ENCODE results near the gene NYAP1.
"Not testable (repeated sequence)": the region's sequence is repeated elsewhere in the genome, so short reads cannot be mapped to it uniquely, and the experiment has no call there.

Gene NYAP1

GRCh38 chr7:100538654-100539435 is 55.1 kb downstream of the NYAP1 start, which contains the start of gene AGFG2:
Gene AGFG2, plus strand, starts transcription at chr7:100539203. Its CDS starts 144 bp downstream, at chr7:100539347.
- Histone ChIP-seq H3K4me3 (ENCODE audit: insufficient read depth, low read length, poor library complexity, severe bottlenecking) (peak within 1 kb of the TSS; percentile 75), H3F3A (ENCODE audit: insufficient read depth) (no peaks in the 10 kb centered on the region), H3K27me3 (ENCODE audit: low read length) (no peaks in the 10 kb centered on the region), H4K20me1 (ENCODE audit: low read depth, low read length) (no peaks in the 10 kb centered on the region), H3K9me2 (replicated peaks; ENCODE audit: insufficient read depth, low read length) (no peaks in the 10 kb centered on the region), H3K9ac (ENCODE audit: low read length) (peak within 1 kb of the TSS; percentile 75), H3K9me3 (ENCODE audit: insufficient read depth, low read length) (no peaks in the 10 kb centered on the region), H3K36me3 (ENCODE audit: low read length) (no peaks in the 10 kb centered on the region), H3K27ac (ENCODE audit: low read depth, low read length) (0 out of 2 replicates have a peak within 1 kb of the TSS, but pooled peaks have one; percentile 16), H3K4me2 (ENCODE audit: low read depth, low read length, poor library complexity, severe bottlenecking) (peak within 1 kb of the TSS; percentile 93), H3K79me2 (ENCODE audit: insufficient read depth, low read length) (no peaks in the 10 kb centered on the region), H2AFZ (ENCODE audit: low read depth, low read length, severe bottlenecking) (peak within 1 kb of the TSS; percentile 97)
- TF ChIP-seq EZH2phosphoT487 (conservative IDR thresholded peaks at IDR 0.05; ENCODE audit: low read length): no peak
- TF ChIP-seq CTCF (IDR thresholded peaks at IDR 0.05; ENCODE audit: insufficient read depth, low read length, poor library complexity, severe bottlenecking): no peak

- Histone ChIP-seq H3K4me3 (ENCODE audit: insufficient read depth, low read length, poor library complexity, severe bottlenecking) (peak overlapping the region; percentile 75), H3K9me3 (ENCODE audit: insufficient read depth, low read length) (no peaks in the 10 kb centered on the region), H3K27me3 (ENCODE audit: low read length) (no peaks in the 10 kb centered on the region), H2AFZ (ENCODE audit: low read depth, low read length, severe bottlenecking) (peak overlapping the region; percentile 80), H3K9me2 (replicated peaks; ENCODE audit: insufficient read depth, low read length) (no peaks in the 10 kb centered on the region), H4K20me1 (ENCODE audit: low read depth, low read length) (no peaks in the 10 kb centered on the region), H3F3A (ENCODE audit: insufficient read depth) (no peaks in the 10 kb centered on the region), H3K9ac (ENCODE audit: low read length) (peak overlapping the region; percentile 75), H3K79me2 (ENCODE audit: insufficient read depth, low read length) (no peaks in the 10 kb centered on the region), H3K36me3 (ENCODE audit: low read length) (no peaks in the 10 kb centered on the region), H3K4me2 (ENCODE audit: low read depth, low read length, poor library complexity, severe bottlenecking) (peak overlapping the region; percentile 65), H3K27ac (ENCODE audit: low read depth, low read length) (no peak overlapping the region)
- TF ChIP-seq EZH2phosphoT487 (conservative IDR thresholded peaks at IDR 0.05; ENCODE audit: low read length): no peak
- no peak for TF ChIP-seq CTCF (IDR thresholded peaks at IDR 0.05; ENCODE audit: insufficient read depth, low read length, poor library complexity, severe bottlenecking)
These were observed 55.8 kb downstream of the NYAP1 start for GRCh38 chr7:100539436-100540006.

- Histone ChIP-seq H3K9me3 (ENCODE audit: insufficient read depth, low read length) (no peaks in the 10 kb centered on the region), H3K27me3 (ENCODE audit: low read length) (no peaks in the 10 kb centered on the region), H3F3A (ENCODE audit: insufficient read depth) (no peaks in the 10 kb centered on the region), H3K36me3 (ENCODE audit: low read length) (no peaks in the 10 kb centered on the region), H3K27ac (ENCODE audit: low read depth, low read length) (no peak overlapping the region), H3K9ac (ENCODE audit: low read length) (peak overlapping the region; percentile 75), H3K4me2 (ENCODE audit: low read depth, low read length, poor library complexity, severe bottlenecking) (peak overlapping the region; percentile 65), H3K9me2 (replicated peaks; ENCODE audit: insufficient read depth, low read length) (no peaks in the 10 kb centered on the region), H3K79me2 (ENCODE audit: insufficient read depth, low read length) (no peaks in the 10 kb centered on the region), H3K4me3 (ENCODE audit: insufficient read depth, low read length, poor library complexity, severe bottlenecking) (peak overlapping the region; percentile 75), H2AFZ (ENCODE audit: low read depth, low read length, severe bottlenecking) (no peak overlapping the region), H4K20me1 (ENCODE audit: low read depth, low read length) (no peaks in the 10 kb centered on the region)
- TF ChIP-seq EZH2phosphoT487 (conservative IDR thresholded peaks at IDR 0.05; ENCODE audit: low read length) (no peak), CTCF (IDR thresholded peaks at IDR 0.05; ENCODE audit: insufficient read depth, low read length, poor library complexity, severe bottlenecking) (no peak)
These were observed 56.5 kb downstream of the NYAP1 start for GRCh38 chr7:100540073-100540723.

- H3K9me2 ChIP-seq (replicated peaks; ENCODE audit: insufficient read depth, low read length); H4K20me1 ChIP-seq (ENCODE audit: low read depth, low read length); H3K9ac ChIP-seq (ENCODE audit: low read length); H3K9me3 ChIP-seq (ENCODE audit: insufficient read depth, low read length); H3K4me2 ChIP-seq (ENCODE audit: low read depth, low read length, poor library complexity, severe bottlenecking); H3K27me3 ChIP-seq (ENCODE audit: low read length); H3K4me3 ChIP-seq (ENCODE audit: insufficient read depth, low read length, poor library complexity, severe bottlenecking); H3K27ac ChIP-seq (ENCODE audit: low read depth, low read length); H3F3A ChIP-seq (ENCODE audit: insufficient read depth); H3K36me3 ChIP-seq (ENCODE audit: low read length); H3K79me2 ChIP-seq (ENCODE audit: insufficient read depth, low read length); H2AFZ ChIP-seq (ENCODE audit: low read depth, low read length, severe bottlenecking): not testable (repeated sequence)
These were observed 57.6 kb downstream of the NYAP1 start for GRCh38 chr7:100541309-100541708.

Measured in SU-DHL-6 (cell line).